SK-N-SH treated with all-trans-retinoic acid at 6 μM for 48 hours (cell line): ENCODE data around the gene STKLD1.

Experiments used
- ATAC-seq: fragments of 200-7000 bp; cut with Tn5 transposase; 3 replicates; pipeline ENCODE4 v1.9.1; 2020; ENCODE audit warnings: mild to moderate bottlenecking, moderate library complexity
- ARNTL ChIP-seq: fragments of 450-650 bp; formaldehyde crosslinking; IDR thresholded peaks from 2 replicates; pipeline ENCODE4 v1.5.0; 2020; ENCODE audit warnings: low read depth, mild to moderate bottlenecking, moderate library complexity, borderline replicate concordance
- BACH2 ChIP-seq: fragments of 250-450 bp; sonication (Bioruptor Pico); IDR thresholded peaks from 2 replicates; pipeline ENCODE4 v1.9.0; 2021; ENCODE audit warnings: mild to moderate bottlenecking, borderline replicate concordance
- CSDC2 ChIP-seq: fragments of 250-450 bp; sonication (Bioruptor Pico); IDR thresholded peaks from 2 replicates; pipeline ENCODE4 v1.5.0; 2020; ENCODE audit warnings: mild to moderate bottlenecking, moderate library complexity
- ESRRG ChIP-seq: fragments of 250-450 bp; sonication (Bioruptor Pico); IDR thresholded peaks from 2 replicates; pipeline ENCODE4 v1.6.1; 2021; ENCODE audit warnings: mild to moderate bottlenecking
- GLIS3 ChIP-seq: fragments of 250-450 bp; sonication (Bioruptor Pico); IDR thresholded peaks from 2 replicates; pipeline ENCODE4 v1.5.0; 2020; ENCODE audit warnings: mild to moderate bottlenecking, moderate library complexity
- ISL1 ChIP-seq: fragments of 250-450 bp; sonication (Bioruptor Pico); IDR thresholded peaks from 2 replicates; pipeline ENCODE4 v2.1.2; 2022; ENCODE audit warnings: mild to moderate bottlenecking, moderate library complexity
- OSR1 ChIP-seq: fragments of 250-450 bp; sonication (Bioruptor Pico); IDR thresholded peaks from 2 replicates; pipeline ENCODE4 v1.8.0; 2022; ENCODE audit warnings: moderate library complexity, mild to moderate bottlenecking, inconsistent platforms
- RARB ChIP-seq: fragments of 250-450 bp; sonication (Bioruptor Pico); IDR thresholded peaks from 2 replicates; pipeline ENCODE4 v1.8.0; 2021; ENCODE audit warnings: mild to moderate bottlenecking, moderate library complexity
- SNAI2 ChIP-seq: fragments of 250-450 bp; sonication (Bioruptor Pico); IDR thresholded peaks from 2 replicates; pipeline ENCODE4 v1.5.0; 2020; ENCODE audit warnings: mild to moderate bottlenecking, moderate library complexity
- TCF4 ChIP-seq: fragments of 250-450 bp; sonication (Bioruptor Pico); IDR thresholded peaks from 2 replicates; pipeline ENCODE4 v1.8.0; 2021; ENCODE audit warnings: mild to moderate bottlenecking, moderate library complexity, borderline replicate concordance
- TOX ChIP-seq: fragments of 250-450 bp; sonication (Bioruptor Pico); IDR thresholded peaks from 2 replicates; pipeline ENCODE4 v1.8.0; 2021; ENCODE audit warnings: mild to moderate bottlenecking, moderate library complexity, borderline replicate concordance
- ZC3H10 ChIP-seq: fragments of 250-450 bp; sonication (Bioruptor Pico); IDR thresholded peaks from 2 replicates; pipeline ENCODE4 v1.5.1; 2021; ENCODE audit warnings: mild to moderate bottlenecking, moderate library complexity
- ZFP3 ChIP-seq: fragments of 250-450 bp; sonication (Bioruptor Pico); IDR thresholded peaks from 2 replicates; pipeline ENCODE4 v1.5.0; 2020; ENCODE audit warnings: mild to moderate bottlenecking, moderate library complexity
- ZFP30 ChIP-seq: fragments of 450-650 bp; formaldehyde crosslinking; IDR thresholded peaks from 2 replicates; pipeline ENCODE4 v1.5.0; 2022; ENCODE audit warnings: mild to moderate bottlenecking, moderate library complexity
- ZNF565 ChIP-seq: fragments of 450-650 bp; formaldehyde crosslinking; conservative IDR thresholded peaks from 2 replicates; pipeline ENCODE4 v1.5.0; 2020; ENCODE audit warnings: low read depth, mild to moderate bottlenecking, moderate library complexity
- ZNF70 ChIP-seq: fragments of 450-650 bp; formaldehyde crosslinking; IDR thresholded peaks from 2 replicates; pipeline ENCODE4 v1.5.0; 2020; ENCODE audit warnings: mild to moderate bottlenecking, moderate library complexity
- ZNF8 ChIP-seq: fragments of 450-650 bp; formaldehyde crosslinking; IDR thresholded peaks from 2 replicates; pipeline ENCODE4 v1.5.0; 2020; ENCODE audit warnings: mild to moderate bottlenecking, moderate library complexity
- TF ChIP-seq, protein P1 (sequence below): fragments of 250-450 bp; sonication (Bioruptor Pico); IDR thresholded peaks from 2 replicates; pipeline ENCODE4 v1.8.0; 2020; ENCODE audit warnings: mild to moderate bottlenecking, moderate library complexity, borderline replicate concordance
- TF ChIP-seq, protein P2 (sequence below): fragments of 250-450 bp; sonication (Bioruptor Pico); IDR thresholded peaks from 2 replicates; pipeline ENCODE4 v1.5.1; 2020; ENCODE audit warnings: low read depth, mild to moderate bottlenecking, moderate library complexity
- TF ChIP-seq, protein P3 (sequence below): fragments of 250-450 bp; sonication (Bioruptor Pico); IDR thresholded peaks from 2 replicates; pipeline ENCODE4 v1.5.1; 2021; ENCODE audit warnings: mild to moderate bottlenecking, moderate library complexity
- TF ChIP-seq, protein P4 (sequence below): fragments of 250-450 bp; sonication (Bioruptor Pico); IDR thresholded peaks from 2 replicates; pipeline ENCODE4 v1.8.0; 2021; ENCODE audit warnings: low read depth, mild to moderate bottlenecking, moderate library complexity, borderline replicate concordance
- TF ChIP-seq, protein P5 (sequence below): fragments of 250-450 bp; sonication (Bioruptor Pico); IDR thresholded peaks from 2 replicates; pipeline ENCODE4 v1.5.0; 2020; ENCODE audit warnings: mild to moderate bottlenecking, moderate library complexity

STKLD1 gene

DNA sequence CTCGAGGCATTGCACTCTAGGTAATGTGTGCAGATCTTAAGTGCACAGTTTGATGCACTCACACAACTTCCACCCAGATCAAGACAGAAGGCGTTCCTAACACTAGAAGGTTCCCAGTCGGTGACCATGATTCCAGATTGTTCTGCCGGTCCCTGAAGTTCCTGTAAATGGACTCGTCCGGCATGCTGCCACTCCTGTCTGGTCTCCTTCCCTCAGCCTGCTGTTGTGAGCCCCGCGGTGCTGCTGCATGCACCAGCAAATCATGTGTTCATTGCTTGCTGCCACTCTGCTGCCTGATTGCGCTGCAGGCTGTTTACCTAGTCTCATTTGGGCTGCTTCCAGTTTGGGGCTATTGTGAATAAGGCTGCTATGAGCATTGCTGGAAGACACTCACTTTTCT is 11.5 kb downstream of the STKLD1 start (continued):
- TF ChIP-seq, protein P1, sequence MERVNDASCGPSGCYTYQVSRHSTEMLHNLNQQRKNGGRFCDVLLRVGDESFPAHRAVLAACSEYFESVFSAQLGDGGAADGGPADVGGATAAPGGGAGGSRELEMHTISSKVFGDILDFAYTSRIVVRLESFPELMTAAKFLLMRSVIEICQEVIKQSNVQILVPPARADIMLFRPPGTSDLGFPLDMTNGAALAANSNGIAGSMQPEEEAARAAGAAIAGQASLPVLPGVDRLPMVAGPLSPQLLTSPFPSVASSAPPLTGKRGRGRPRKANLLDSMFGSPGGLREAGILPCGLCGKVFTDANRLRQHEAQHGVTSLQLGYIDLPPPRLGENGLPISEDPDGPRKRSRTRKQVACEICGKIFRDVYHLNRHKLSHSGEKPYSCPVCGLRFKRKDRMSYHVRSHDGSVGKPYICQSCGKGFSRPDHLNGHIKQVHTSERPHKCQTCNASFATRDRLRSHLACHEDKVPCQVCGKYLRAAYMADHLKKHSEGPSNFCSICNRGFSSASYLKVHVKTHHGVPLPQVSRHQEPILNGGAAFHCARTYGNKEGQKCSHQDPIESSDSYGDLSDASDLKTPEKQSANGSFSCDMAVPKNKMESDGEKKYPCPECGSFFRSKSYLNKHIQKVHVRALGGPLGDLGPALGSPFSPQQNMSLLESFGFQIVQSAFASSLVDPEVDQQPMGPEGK (CRISPR knock-in tag) = no peak
- TF ChIP-seq RARB (CRISPR knock-in tag) = no peak
- TF ChIP-seq SNAI2 = no peak
- TF ChIP-seq, protein P2, sequence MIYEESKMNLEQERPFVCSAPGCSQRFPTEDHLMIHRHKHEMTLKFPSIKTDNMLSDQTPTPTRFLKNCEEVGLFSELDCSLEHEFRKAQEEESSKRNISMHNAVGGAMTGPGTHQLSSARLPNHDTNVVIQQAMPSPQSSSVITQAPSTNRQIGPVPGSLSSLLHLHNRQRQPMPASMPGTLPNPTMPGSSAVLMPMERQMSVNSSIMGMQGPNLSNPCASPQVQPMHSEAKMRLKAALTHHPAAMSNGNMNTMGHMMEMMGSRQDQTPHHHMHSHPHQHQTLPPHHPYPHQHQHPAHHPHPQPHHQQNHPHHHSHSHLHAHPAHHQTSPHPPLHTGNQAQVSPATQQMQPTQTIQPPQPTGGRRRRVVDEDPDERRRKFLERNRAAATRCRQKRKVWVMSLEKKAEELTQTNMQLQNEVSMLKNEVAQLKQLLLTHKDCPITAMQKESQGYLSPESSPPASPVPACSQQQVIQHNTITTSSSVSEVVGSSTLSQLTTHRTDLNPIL (CRISPR knock-in tag) = no peak
- TF ChIP-seq OSR1 = no peak

DNA sequence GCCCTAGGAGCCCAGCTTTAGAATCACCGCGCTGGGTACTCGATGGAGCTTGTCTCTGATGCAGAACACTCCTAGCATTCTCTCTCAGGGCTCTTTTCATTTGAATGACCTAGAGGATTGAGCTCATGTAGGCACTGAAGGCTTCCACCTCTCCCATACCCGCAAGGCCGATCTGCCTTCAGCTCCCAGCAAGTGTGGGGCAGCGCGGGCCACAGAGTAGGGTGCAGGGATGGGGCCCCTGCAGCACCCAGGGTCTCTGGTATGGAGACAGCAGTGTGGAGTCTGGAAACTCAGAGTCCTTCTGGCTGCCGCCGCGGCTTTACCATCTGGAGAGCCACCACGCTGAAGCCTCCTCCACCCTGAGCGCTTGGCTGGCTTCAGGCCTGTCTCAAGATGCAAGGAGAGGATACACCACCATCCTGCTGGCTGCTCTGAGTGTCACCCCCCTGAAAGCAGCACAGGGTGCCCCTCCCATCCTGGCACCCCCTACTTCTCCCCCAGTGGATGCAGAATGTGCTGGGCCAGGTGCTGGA is 12.9 kb downstream of the STKLD1 start:
- TF ChIP-seq ZFP3 = no peak
- TF ChIP-seq, protein P3, sequence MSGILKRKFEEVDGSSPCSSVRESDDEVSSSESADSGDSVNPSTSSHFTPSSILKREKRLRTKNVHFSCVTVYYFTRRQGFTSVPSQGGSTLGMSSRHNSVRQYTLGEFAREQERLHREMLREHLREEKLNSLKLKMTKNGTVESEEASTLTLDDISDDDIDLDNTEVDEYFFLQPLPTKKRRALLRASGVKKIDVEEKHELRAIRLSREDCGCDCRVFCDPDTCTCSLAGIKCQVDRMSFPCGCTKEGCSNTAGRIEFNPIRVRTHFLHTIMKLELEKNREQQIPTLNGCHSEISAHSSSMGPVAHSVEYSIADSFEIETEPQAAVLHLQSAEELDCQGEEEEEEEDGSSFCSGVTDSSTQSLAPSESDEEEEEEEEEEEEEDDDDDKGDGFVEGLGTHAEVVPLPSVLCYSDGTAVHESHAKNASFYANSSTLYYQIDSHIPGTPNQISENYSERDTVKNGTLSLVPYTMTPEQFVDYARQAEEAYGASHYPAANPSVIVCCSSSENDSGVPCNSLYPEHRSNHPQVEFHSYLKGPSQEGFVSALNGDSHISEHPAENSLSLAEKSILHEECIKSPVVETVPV (CRISPR knock-in tag) = no peak
- TF ChIP-seq ZC3H10 (CRISPR knock-in tag) = no peak
- TF ChIP-seq ARNTL (CRISPR knock-in tag) = no peak
- TF ChIP-seq SNAI2 = no peak
- TF ChIP-seq ISL1 = no peak
- TF ChIP-seq ZFP30 (CRISPR knock-in tag) = no peak
- TF ChIP-seq ZNF70 (CRISPR knock-in tag) = no peak
- TF ChIP-seq RARB (CRISPR knock-in tag) = no peak
- no peak for TF ChIP-seq OSR1
- TF ChIP-seq, protein P4, sequence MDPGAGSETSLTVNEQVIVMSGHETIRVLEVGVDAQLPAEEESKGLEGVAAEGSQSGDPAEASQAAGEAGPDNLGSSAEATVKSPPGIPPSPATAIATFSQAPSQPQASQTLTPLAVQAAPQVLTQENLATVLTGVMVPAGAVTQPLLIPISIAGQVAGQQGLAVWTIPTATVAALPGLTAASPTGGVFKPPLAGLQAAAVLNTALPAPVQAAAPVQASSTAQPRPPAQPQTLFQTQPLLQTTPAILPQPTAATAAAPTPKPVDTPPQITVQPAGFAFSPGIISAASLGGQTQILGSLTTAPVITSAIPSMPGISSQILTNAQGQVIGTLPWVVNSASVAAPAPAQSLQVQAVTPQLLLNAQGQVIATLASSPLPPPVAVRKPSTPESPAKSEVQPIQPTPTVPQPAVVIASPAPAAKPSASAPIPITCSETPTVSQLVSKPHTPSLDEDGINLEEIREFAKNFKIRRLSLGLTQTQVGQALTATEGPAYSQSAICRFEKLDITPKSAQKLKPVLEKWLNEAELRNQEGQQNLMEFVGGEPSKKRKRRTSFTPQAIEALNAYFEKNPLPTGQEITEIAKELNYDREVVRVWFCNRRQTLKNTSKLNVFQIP (CRISPR knock-in tag) = no peak
- TF ChIP-seq ZNF565 (CRISPR knock-in tag) = no peak
- ATAC-seq = no peak

DNA sequence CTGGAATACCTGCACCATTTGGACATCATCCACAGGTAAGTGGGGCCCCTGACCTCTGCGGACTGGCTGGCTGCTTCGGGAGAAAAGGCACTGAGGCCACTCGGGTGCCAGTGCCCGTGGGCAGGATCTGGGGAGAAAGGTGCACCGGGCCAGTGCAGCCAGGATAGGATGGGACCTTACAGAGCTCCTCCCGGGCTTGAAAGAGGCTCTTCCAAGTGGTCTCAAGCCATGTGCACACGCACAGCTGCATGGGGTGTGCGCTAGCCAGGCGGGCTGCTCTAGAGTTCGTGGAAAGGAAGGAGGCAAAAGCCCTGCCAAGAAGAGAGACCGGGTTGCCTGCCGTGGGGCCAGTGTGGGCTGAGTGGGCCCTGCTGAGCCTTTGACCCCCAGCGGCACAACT is 13.4 kb downstream of the STKLD1 start:
- no peak for ATAC-seq
- TF ChIP-seq CSDC2 = no peak
- TF ChIP-seq GLIS3 (CRISPR knock-in tag) = no peak
- no peak for TF ChIP-seq ISL1
- no peak for TF ChIP-seq BACH2 (CRISPR knock-in tag)

DNA sequence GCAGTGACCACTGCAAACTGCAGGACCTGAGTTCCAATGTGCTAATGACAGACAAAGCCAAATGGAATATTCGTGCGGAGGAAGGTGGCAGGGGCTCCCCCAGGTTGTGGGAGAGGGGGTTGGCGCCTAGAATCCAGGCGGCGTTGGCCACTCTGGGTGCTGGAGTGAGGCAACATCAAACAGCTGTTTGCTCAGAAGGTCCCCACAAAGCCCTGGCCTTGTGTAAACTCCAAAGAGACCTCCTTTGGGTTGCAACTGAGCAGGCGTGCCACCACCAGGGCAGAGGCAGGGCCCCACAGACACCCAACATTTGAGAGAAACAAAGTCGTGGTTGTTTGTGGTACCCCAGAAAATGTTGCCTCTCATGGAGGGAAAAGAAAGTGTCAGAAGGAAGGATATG is 14.5 kb downstream of the STKLD1 start:
- ATAC-seq = no peak
- no peak for TF ChIP-seq ZFP3
- TF ChIP-seq ZNF70 (CRISPR knock-in tag) = no peak
- no peak for TF ChIP-seq ARNTL (CRISPR knock-in tag)
- TF ChIP-seq ZNF8 (CRISPR knock-in tag) = no peak
- TF ChIP-seq, protein P3 (CRISPR knock-in tag) = no peak
- no peak for TF ChIP-seq ZNF565 (CRISPR knock-in tag)
- no peak for TF ChIP-seq OSR1
- TF ChIP-seq TOX (CRISPR knock-in tag) = no peak
- no peak for TF ChIP-seq RARB (CRISPR knock-in tag)
- TF ChIP-seq SNAI2 = no peak
- no peak for TF ChIP-seq ZC3H10 (CRISPR knock-in tag)
- no peak for TF ChIP-seq ZFP30 (CRISPR knock-in tag)
- TF ChIP-seq ISL1 = no peak
- TF ChIP-seq, protein P5, sequence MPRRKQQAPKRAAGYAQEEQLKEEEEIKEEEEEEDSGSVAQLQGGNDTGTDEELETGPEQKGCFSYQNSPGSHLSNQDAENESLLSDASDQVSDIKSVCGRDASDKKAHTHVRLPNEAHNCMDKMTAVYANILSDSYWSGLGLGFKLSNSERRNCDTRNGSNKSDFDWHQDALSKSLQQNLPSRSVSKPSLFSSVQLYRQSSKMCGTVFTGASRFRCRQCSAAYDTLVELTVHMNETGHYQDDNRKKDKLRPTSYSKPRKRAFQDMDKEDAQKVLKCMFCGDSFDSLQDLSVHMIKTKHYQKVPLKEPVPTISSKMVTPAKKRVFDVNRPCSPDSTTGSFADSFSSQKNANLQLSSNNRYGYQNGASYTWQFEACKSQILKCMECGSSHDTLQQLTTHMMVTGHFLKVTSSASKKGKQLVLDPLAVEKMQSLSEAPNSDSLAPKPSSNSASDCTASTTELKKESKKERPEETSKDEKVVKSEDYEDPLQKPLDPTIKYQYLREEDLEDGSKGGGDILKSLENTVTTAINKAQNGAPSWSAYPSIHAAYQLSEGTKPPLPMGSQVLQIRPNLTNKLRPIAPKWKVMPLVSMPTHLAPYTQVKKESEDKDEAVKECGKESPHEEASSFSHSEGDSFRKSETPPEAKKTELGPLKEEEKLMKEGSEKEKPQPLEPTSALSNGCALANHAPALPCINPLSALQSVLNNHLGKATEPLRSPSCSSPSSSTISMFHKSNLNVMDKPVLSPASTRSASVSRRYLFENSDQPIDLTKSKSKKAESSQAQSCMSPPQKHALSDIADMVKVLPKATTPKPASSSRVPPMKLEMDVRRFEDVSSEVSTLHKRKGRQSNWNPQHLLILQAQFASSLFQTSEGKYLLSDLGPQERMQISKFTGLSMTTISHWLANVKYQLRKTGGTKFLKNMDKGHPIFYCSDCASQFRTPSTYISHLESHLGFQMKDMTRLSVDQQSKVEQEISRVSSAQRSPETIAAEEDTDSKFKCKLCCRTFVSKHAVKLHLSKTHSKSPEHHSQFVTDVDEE = no peak
- TF ChIP-seq ESRRG (CRISPR knock-in tag) = no peak
- no peak for TF ChIP-seq CSDC2
- TF ChIP-seq, protein P2 (CRISPR knock-in tag) = no peak
- no peak for TF ChIP-seq TCF4 (CRISPR knock-in tag)
- TF ChIP-seq, protein P4 (CRISPR knock-in tag) = no peak
